HCT116 (cell line): ENCODE data around the gene CRTC3. TPM values are rescaled to one million over a fixed set of nuclear protein-coding genes. Genes with fewer than 3 reads are reported as not detected.

Experiments used
- ATAC-seq: fragments of 200-7000 bp; cut with Tn5 transposase; 2 replicates; pipeline ENCODE4 v1.9.1; 2020; ENCODE audit warnings: mild to moderate bottlenecking, moderate library complexity
- BruUV-seq: library from RNA; stranded (reverse); fragments of 400-500 nt; replicated peaks from 2 replicates; lab custom pipeline; 2021; lab: Mats Ljungman, UMichigan
- CTCF ChIA-PET: fragments of 300-600 bp; sonication (Branson Sonifier 250); formaldehyde crosslinking; loops from one replicate; lab custom pipeline; 2021; ENCODE audit warnings: antibody characterized with exemption; lab: Charles Lee
- POLR2A ChIA-PET: fragments of 300-600, 350-600 bp; sonication (Branson Sonifier 250); formaldehyde crosslinking; loops from one replicate; lab custom pipeline; 2021; ENCODE audit warnings: antibody characterized with exemption; lab: Charles Lee
- RAD21 ChIA-PET, 2 experiments: fragments of 300-600 bp; sonication (Branson Sonifier 250); formaldehyde crosslinking; loops; one replicate each; lab custom pipeline; 2023; ENCODE audit warnings: low total read pairs in 2 of 2; ENCODE audit not compliant: uncharacterized antibody in 2 of 2, unreplicated experiment in 2 of 2, low non-redundant PET in 1 of 2; lab: Charles Lee
- DNase-seq: peaks from one replicate; pipeline ENCODE4 v3.0.0-alpha.2; 2010; ENCODE audit warnings: low read depth, low spot score
- H2AFZ ChIP-seq: fragments of 200-600 bp; shearing (Covaris generic), sonication (generic); 2 replicates; pipeline ENCODE4 v1.6.1; 2017; ENCODE audit warnings: low read depth, mixed run types, mixed read lengths, antibody characterized with exemption, low read length; ENCODE audit not compliant: poor library complexity, severe bottlenecking
- H3K27ac ChIP-seq: 2 replicates; pipeline ENCODE4 v1.5.1; 2012; ENCODE audit warnings: low read depth, low read length
- H3K27me3 ChIP-seq: fragments of 200-600 bp; sonication (generic); 2 replicates; pipeline ENCODE4 v1.6.1; 2016; ENCODE audit warnings: mixed run types, low read length, mixed read lengths; ENCODE audit not compliant: insufficient read depth
- H3K36me3 ChIP-seq, 2 experiments: fragments of 200-500 bp in 1 of 2; fragments of 200-600 bp in 1 of 2; sonication (Bioruptor generic) in 1 of 2; sonication (generic) in 1 of 2; 2 replicates each; pipeline versions ENCODE4 v1.5.1 to v1.6.1; 2014 to 2016; ENCODE audit warnings: low read length in 2 of 2, inconsistent platforms in 1 of 2, mixed read lengths in 1 of 2, mixed run types in 1 of 2; ENCODE audit not compliant: insufficient read depth in 2 of 2, control insufficient read depth in 1 of 2
- H3K4me1 ChIP-seq, 2 experiments: fragments of 200-600 bp in 1 of 2; sonication (generic) in 1 of 2; 2 replicates each; pipeline versions ENCODE4 v1.5.1 to v1.6.1; 2012 to 2017; ENCODE audit warnings: low read length in 2 of 2, inconsistent platforms in 1 of 2, mild to moderate bottlenecking in 1 of 2, mixed read lengths in 1 of 2, mixed run types in 1 of 2, moderate library complexity in 1 of 2; ENCODE audit not compliant: insufficient read depth in 2 of 2, control insufficient read depth in 1 of 2
- H3K4me2 ChIP-seq: fragments of 200-600 bp; sonication (generic); 2 replicates; pipeline ENCODE4 v1.6.1; 2017; ENCODE audit warnings: mixed run types, low read length, mixed read lengths
- H3K4me3 ChIP-seq, 2 experiments: fragments of 200-600 bp in 1 of 2; sonication (generic) in 1 of 2; replicated peaks in 1 of 2; 2 replicates each; pipeline ENCODE4 v1.5.1; 2011 to 2016; ENCODE audit warnings: low read length in 2 of 2, control low read depth in 1 of 2, low read depth in 1 of 2, mild to moderate bottlenecking in 1 of 2, mixed read lengths in 1 of 2, mixed run types in 1 of 2
- H3K79me2 ChIP-seq: fragments of 200-600 bp; sonication (generic); 2 replicates; pipeline ENCODE4 v1.6.1; 2017; ENCODE audit warnings: mild to moderate bottlenecking, mixed run types, low read length, moderate library complexity, mixed read lengths; ENCODE audit not compliant: insufficient read depth
- H3K9ac ChIP-seq: fragments of 200-600 bp; sonication (generic); 2 replicates; pipeline ENCODE4 v1.6.1; 2016; ENCODE audit warnings: low read length, mixed read lengths
- H3K9me2 ChIP-seq: fragments of 200-600 bp; sonication (generic), shearing (Covaris generic); 2 replicates; pipeline ENCODE4 v1.6.1; 2017; ENCODE audit warnings: mixed run types, mild to moderate bottlenecking, moderate library complexity; ENCODE audit not compliant: insufficient read depth
- H3K9me3 ChIP-seq, 2 experiments: fragments of 200-500 bp in 1 of 2; fragments of 200-600 bp in 1 of 2; sonication (Bioruptor generic) in 1 of 2; sonication (generic) in 1 of 2; 2 replicates each; pipeline ENCODE4 v1.6.1; 2014 to 2017; ENCODE audit warnings: low read length in 2 of 2, mixed read lengths in 2 of 2, inconsistent platforms in 1 of 2, low read depth in 1 of 2, mild to moderate bottlenecking in 1 of 2, mixed run types in 1 of 2, moderate library complexity in 1 of 2; ENCODE audit not compliant: control insufficient read depth in 1 of 2, insufficient read depth in 1 of 2
- H4K20me1 ChIP-seq: fragments of 200-600 bp; sonication (generic), shearing (Covaris generic); 2 replicates; pipeline ENCODE4 v1.6.1; 2017; ENCODE audit warnings: mixed run types, mild to moderate bottlenecking, moderate library complexity; ENCODE audit not compliant: insufficient read depth
- ATF3 ChIP-seq: IDR thresholded peaks from 2 replicates; pipeline ENCODE4 v1.6.1; 2012
- CBX3 ChIP-seq: IDR thresholded peaks from 2 replicates; pipeline ENCODE4 v1.6.1; 2012; ENCODE audit warnings: low read depth
- CEBPB ChIP-seq: IDR thresholded peaks from 2 replicates; pipeline ENCODE4 v1.6.1; 2012; ENCODE audit warnings: low read depth
- EZH2 ChIP-seq: fragments of 200-600 bp; sonication (generic); IDR thresholded peaks from 2 replicates; pipeline ENCODE4 v1.6.1; 2017; ENCODE audit warnings: antibody characterized with exemption, mixed run types
- FOSL1 ChIP-seq: IDR thresholded peaks from 2 replicates; pipeline ENCODE4 v1.6.1; 2012; ENCODE audit warnings: low read depth
- JUND ChIP-seq: IDR thresholded peaks from 2 replicates; pipeline ENCODE4 v1.6.1; 2012
- MAX ChIP-seq: IDR thresholded peaks from 2 replicates; pipeline ENCODE4 v1.6.1; 2012
- POLR2AphosphoS5 ChIP-seq: IDR thresholded peaks from 2 replicates; pipeline ENCODE4 v1.6.1; 2011; ENCODE audit warnings: mild to moderate bottlenecking, low read depth, low read length, moderate library complexity
- SIN3A ChIP-seq: IDR thresholded peaks from 2 replicates; pipeline ENCODE4 v1.6.1; 2012; ENCODE audit warnings: low read depth
- TCF7L2 ChIP-seq: IDR thresholded peaks from 2 replicates; pipeline ENCODE4 v1.7.0; 2011; ENCODE audit warnings: borderline replicate concordance, inconsistent platforms; ENCODE audit not compliant: insufficient read depth, insufficient read length; ENCODE audit errors: extremely low read depth
- intact Hi-C: fragments of 100-400 bp; cut with micrococcal nuclease; formaldehyde crosslinking; loops from 2 replicates; pipeline ENCODE4 v1.10.0; 2022
- total RNA-seq: library from RNA; stranded (reverse); gene quantifications from one replicate; pipeline ENCODE4 v1.2.1, GENCODE V29; 2021; ENCODE audit not compliant: unreplicated experiment

The CRTC3 gene
- total RNA-seq, 1 experiment from 2014 or later: 20.7 TPM

- no peak overlapping the region for H3K27ac ChIP-seq
- ATAC-seq: no peak
- ChIA-PET RAD21 (no interaction called here), CTCF (no interaction called here), POLR2A (no interaction called here)
- H3K36me3 ChIP-seq: no peaks in the 10 kb centered on the region
- no peak for DNase-seq
- no peak overlapping the region for H2AFZ ChIP-seq
- intact Hi-C loops: no loop called here
- no TSS peak for BruUV-seq
- H3K27me3 ChIP-seq: no peaks in the 10 kb centered on the region
- H3K4me2 ChIP-seq: no peak overlapping the region
- H4K20me1 ChIP-seq: no peaks in the 10 kb centered on the region
- H3K79me2 ChIP-seq: peaks cover 13% of the 10 kb centered on the region
- no peaks in the 10 kb centered on the region for H3K4me1 ChIP-seq
- no peak for TF ChIP-seq CEBPB
- TF ChIP-seq ATF3: no peak
- TF ChIP-seq MAX: no peak
- no peak for TF ChIP-seq TCF7L2
- TF ChIP-seq CBX3: no peak
- TF ChIP-seq JUND: no peak
- TF ChIP-seq EZH2: no peak
- H3K9ac ChIP-seq: no peak overlapping the region
- H3K9me3 ChIP-seq: no peaks in the 10 kb centered on the region
- H3K9me2 ChIP-seq: no peaks in the 10 kb centered on the region
- no peak overlapping the region for H3K4me3 ChIP-seq
Measured at GRCh38 chr15:90560229-90560776, 30.6 kb downstream of the CRTC3 start.

GRCh38 chr15:90561344-90562244 is 31.9 kb downstream of the CRTC3 start:
- Histone ChIP-seq H3K9me2 (no peaks in the 10 kb centered on the region), H3K27me3 (no peaks in the 10 kb centered on the region), H3K4me3 (no peak overlapping the region), H2AFZ (no peak overlapping the region), H3K9ac (no peak overlapping the region), H3K36me3 (no peaks in the 10 kb centered on the region), H3K9me3 (no peaks in the 10 kb centered on the region), H4K20me1 (no peaks in the 10 kb centered on the region), H3K79me2 (peaks cover 8% of the 10 kb centered on the region), H3K4me1 (no peaks in the 10 kb centered on the region), H3K4me2 (no peak overlapping the region), H3K27ac (no peak overlapping the region)
- POLR2A ChIA-PET: no interaction called here
- DNase-seq (no peak), ATAC-seq (no peak)
- no TSS peak for BruUV-seq
- CTCF ChIA-PET: no interaction called here
- TF ChIP-seq SIN3A (no peak), POLR2AphosphoS5 (no peak), FOSL1 (no peak), EZH2 (no peak), TCF7L2 (no peak)
- intact Hi-C loops: no loop called here
- RAD21 ChIA-PET: no interaction called here
